SK-N-SH (cell line): ENCODE measurements around the gene CHCHD2.
A peak's percentile ranks its signal among the peaks of the same experiment; 100 is the strongest.

Source experiments
- CTCF ChIP-seq: fragments of 200-600 bp; sonication (generic); IDR thresholded peaks from 2 replicates; pipeline ENCODE4 v1.6.1; 2017; ENCODE audit warnings: antibody characterized with exemption, mild to moderate bottlenecking, moderate library complexity
- ELF1 ChIP-seq: IDR thresholded peaks from 2 replicates; pipeline ENCODE4 v1.4.0; 2012
- EZH2phosphoT487 ChIP-seq: fragments of 200-600 bp; sonication (generic); IDR thresholded peaks from 2 replicates; pipeline ENCODE4 v1.6.1; 2017; ENCODE audit warnings: low read depth, mixed run types, mild to moderate bottlenecking, antibody characterized with exemption, moderate library complexity, borderline replicate concordance
- FOXJ3 ChIP-seq: sonication (generic); formaldehyde crosslinking; IDR thresholded peaks from 2 replicates; pipeline ENCODE4 v1.5.1; 2020; ENCODE audit warnings: mild to moderate bottlenecking, missing genetic modification reagents
- MAX ChIP-seq: IDR thresholded peaks from 2 replicates; pipeline ENCODE4 v1.4.0; 2012; ENCODE audit warnings: low read depth
- MXI1 ChIP-seq: IDR thresholded peaks from 2 replicates; pipeline ENCODE4 v1.6.1; 2012; ENCODE audit warnings: mild to moderate bottlenecking, low read depth, low read length, improper control_type of control experiment
- POLR2AphosphoS5 ChIP-seq: IDR thresholded peaks from 2 replicates; pipeline ENCODE4 v1.6.1; 2012; ENCODE audit warnings: low read depth, low read length
- RAD21 ChIP-seq: IDR thresholded peaks from 2 replicates; pipeline ENCODE4 v1.6.1; 2012; ENCODE audit warnings: mild to moderate bottlenecking, low read length
- USF2 ChIP-seq: fragments of 150-350 bp; IDR thresholded peaks from 2 replicates; pipeline ENCODE4 v1.6.1; 2017; ENCODE audit warnings: antibody characterized with exemption, low read length, low read depth, borderline replicate concordance

DNA sequence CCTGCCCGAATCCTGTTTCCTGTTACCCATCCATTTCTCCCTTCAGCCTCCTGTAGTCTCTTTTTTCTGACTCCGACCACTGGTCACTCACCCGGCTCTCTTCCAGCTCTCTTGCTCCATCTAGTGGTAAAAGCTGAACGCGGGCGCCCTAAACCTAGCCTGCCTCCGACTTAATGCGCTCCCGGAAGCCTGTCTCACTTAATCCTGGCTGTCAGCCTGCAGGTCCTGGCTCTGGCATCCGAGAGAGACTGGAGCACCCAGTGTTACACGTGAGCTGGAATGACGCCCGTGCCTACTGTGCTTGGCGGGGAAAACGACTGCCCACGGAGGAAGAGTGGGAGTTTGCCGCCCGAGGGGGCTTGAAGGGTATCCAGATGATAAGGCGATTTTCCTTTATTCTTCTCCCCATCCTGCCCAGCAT, 31.9 kb downstream of the CHCHD2 start:
- TF ChIP-seq POLR2AphosphoS5 (peak; percentile 17; the same call in 1 of the 2 replicates), ELF1 (peak; percentile 47; the same call in 1 of the 2 replicates), MXI1 (peak; percentile 97), CTCF (peak; percentile 99), RAD21 (peak; percentile 99), EZH2phosphoT487 (no peak), USF2 (no peak), MAX (peak; percentile 32; the same call in 1 of the 2 replicates), FOXJ3 (CRISPR knock-in tag) (no peak)
